ENCODE data around the gene RECQL5. TPM values are rescaled to one million over a fixed set of nuclear protein-coding genes. Genes with fewer than 3 reads are reported as not detected.

RECQL5 gene
- total and polyA plus RNA-seq, 7 donors: 5.1 to 30.1 (median 11.1) TPM

- Histone ChIP-seq H3K27ac (no peak overlapping the region), H3K36me3 (peaks cover 0 to 42% (median 2%) of the 10 kb centered on the region in 4 donors), H3K27me3 (no peaks in the 10 kb centered on the region), H3K4me1 (no peaks in the 10 kb centered on the region), H3K9me3 (no peaks in the 10 kb centered on the region), H3K4me3 (no peak overlapping the region)
- WGBS, 2 donors: 96 to 97% methylated on average over 7 of the region's 7 CpGs
- intact Hi-C loops (cut with DNase I): no loop called here
- no peak for DNase-seq
- TF ChIP-seq EP300 (IDR thresholded peaks at IDR 0.05): no peak
- no peak for TF ChIP-seq POLR2AphosphoS5 (IDR thresholded peaks at IDR 0.05)
- TF ChIP-seq POLR2A (IDR thresholded peaks at IDR 0.05): no peak
- TF ChIP-seq, protein P1, sequence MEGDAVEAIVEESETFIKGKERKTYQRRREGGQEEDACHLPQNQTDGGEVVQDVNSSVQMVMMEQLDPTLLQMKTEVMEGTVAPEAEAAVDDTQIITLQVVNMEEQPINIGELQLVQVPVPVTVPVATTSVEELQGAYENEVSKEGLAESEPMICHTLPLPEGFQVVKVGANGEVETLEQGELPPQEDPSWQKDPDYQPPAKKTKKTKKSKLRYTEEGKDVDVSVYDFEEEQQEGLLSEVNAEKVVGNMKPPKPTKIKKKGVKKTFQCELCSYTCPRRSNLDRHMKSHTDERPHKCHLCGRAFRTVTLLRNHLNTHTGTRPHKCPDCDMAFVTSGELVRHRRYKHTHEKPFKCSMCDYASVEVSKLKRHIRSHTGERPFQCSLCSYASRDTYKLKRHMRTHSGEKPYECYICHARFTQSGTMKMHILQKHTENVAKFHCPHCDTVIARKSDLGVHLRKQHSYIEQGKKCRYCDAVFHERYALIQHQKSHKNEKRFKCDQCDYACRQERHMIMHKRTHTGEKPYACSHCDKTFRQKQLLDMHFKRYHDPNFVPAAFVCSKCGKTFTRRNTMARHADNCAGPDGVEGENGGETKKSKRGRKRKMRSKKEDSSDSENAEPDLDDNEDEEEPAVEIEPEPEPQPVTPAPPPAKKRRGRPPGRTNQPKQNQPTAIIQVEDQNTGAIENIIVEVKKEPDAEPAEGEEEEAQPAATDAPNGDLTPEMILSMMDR (IDR thresholded peaks at IDR 0.05): no peak
Observed at GRCh38 chr17:75647921-75648320, 19.0 kb downstream of the RECQL5 start.

GRCh38 chr17:75647061-75647460 lies 19.9 kb downstream of the RECQL5 start:
- no peak overlapping the region for H3K27ac ChIP-seq
- H3K4me1 ChIP-seq: no peaks in the 10 kb centered on the region
- H3K4me3 ChIP-seq: no peak overlapping the region
- H3K27me3 ChIP-seq: no peaks in the 10 kb centered on the region
- TF ChIP-seq POLR2A (IDR thresholded peaks at IDR 0.05) (no peak), EP300 (IDR thresholded peaks at IDR 0.05) (no peak), POLR2AphosphoS5 (IDR thresholded peaks at IDR 0.05) (no peak)
- TF ChIP-seq, protein P1 (IDR thresholded peaks at IDR 0.05): no peak
- H3K9me3 ChIP-seq: no peaks in the 10 kb centered on the region
- peak; percentile 28 for DNase-seq
- peaks cover 0 to 42% (median 2%) of the 10 kb centered on the region in 4 donors for H3K36me3 ChIP-seq
- 92 to 95% methylated on average over 7 of the region's 7 CpGs for WGBS, 2 donors
- intact Hi-C loops (cut with DNase I): no loop called here

DNA sequence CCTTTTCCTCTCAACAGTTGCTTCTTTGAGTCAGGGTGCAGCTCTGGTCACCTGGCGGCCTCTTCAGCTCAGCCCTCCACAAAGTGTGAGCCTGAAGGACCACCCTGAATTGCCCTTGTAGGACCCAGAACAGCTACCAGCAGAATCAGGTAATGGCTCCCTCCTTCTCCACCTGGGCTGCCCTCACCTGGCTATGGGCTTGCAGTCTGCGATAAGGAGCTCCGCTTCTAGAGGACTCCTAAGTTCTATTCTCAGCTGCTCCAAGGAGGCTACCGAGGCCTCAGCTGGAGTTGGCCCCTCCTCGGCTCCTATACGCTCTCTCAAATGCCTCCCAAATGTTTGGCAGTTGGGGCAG lies 20.3 kb downstream of the RECQL5 start:
- Histone ChIP-seq H3K36me3 (peaks cover 0 to 42% (median 2%) of the 10 kb centered on the region in 4 donors), H3K27me3 (no peaks in the 10 kb centered on the region), H3K27ac (peak overlapping the region in 1 of 4 donors; percentile 39), H3K4me1 (no peaks in the 10 kb centered on the region), H3K4me3 (no peak overlapping the region), H3K9me3 (no peaks in the 10 kb centered on the region)
- no peak for TF ChIP-seq EP300 (IDR thresholded peaks at IDR 0.05)
- TF ChIP-seq POLR2AphosphoS5 (IDR thresholded peaks at IDR 0.05): no peak
- TF ChIP-seq, protein P1 (IDR thresholded peaks at IDR 0.05): no peak
- TF ChIP-seq POLR2A (IDR thresholded peaks at IDR 0.05): no peak
- no peak for DNase-seq
- 73 to 91% methylated on average over 6 of the region's 6 CpGs for WGBS, 2 donors
- intact Hi-C loops (cut with DNase I): no loop called here

DNA sequence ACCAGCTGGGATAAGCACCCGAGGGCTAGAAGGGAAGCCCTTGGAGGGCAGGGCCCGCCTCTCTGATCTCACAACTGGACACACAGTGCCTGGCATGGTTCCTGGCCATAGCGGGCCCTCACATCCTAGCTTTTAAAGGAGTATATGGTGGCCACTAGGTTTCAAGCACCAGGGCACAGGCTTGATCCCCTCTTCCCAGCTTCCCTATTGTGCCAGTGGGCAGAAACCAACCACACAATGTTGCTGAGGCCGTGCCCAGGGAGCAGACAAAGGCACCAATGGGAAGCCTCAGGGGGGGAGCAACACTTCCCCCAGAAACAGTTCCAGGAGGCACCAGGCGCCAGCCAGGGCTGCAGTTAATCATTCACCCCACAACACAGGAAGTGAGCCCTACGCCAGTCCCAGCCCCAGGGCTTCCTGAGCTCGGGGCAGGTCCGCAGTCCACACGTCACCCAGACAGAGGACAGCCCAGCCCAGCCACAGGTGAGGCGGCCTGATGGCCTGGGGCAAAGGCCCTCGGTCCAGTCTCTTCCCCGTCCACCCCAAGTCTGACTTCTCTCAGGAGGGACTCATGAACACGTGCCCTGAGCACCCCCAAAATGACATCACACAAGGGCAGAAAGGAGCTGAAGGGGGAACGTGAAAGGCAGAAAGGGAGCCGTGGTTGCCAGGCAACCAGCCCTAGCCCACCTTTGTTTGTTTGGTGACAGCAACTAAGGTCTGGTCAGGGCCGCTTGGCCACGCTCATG lies 20.9 kb downstream of the RECQL5 start:
- Histone ChIP-seq H3K4me3 (no peak overlapping the region), H3K27ac (peak overlapping the region in 2 of 4 donors; percentile 27 to 39), H3K9me3 (no peaks in the 10 kb centered on the region), H3K36me3 (peaks cover 0 to 41% (median 2%) of the 10 kb centered on the region in 4 donors), H3K27me3 (no peaks in the 10 kb centered on the region), H3K4me1 (no peaks in the 10 kb centered on the region)
- WGBS, 2 donors: 12 to 44% methylated on average over 17 of the region's 17 CpGs
- intact Hi-C loops (cut with DNase I): no loop called here
- peak; percentile 64 for DNase-seq
- TF ChIP-seq POLR2A (IDR thresholded peaks at IDR 0.05): peak in 1 of 2 donors; percentile 47
- TF ChIP-seq, protein P1 (IDR thresholded peaks at IDR 0.05): no peak
- no peak for TF ChIP-seq EP300 (IDR thresholded peaks at IDR 0.05)

Measured in sigmoid colon (tissue), 7 donors.